NT2/D1 (cell line): ENCODE measurements around the gene AFMID.

ENCODE experiments used
- DNase-seq: peaks from one replicate; pipeline ENCODE4 v3.0.0-alpha.2; 2011; ENCODE audit warnings: low read depth, low spot score
- H3K27me3 ChIP-seq: 2 replicates; pipeline ENCODE4 v1.6.0; 2011; ENCODE audit warnings: mild to moderate bottlenecking; ENCODE audit not compliant: insufficient read length, insufficient read depth
- H3K36me3 ChIP-seq: 2 replicates; pipeline ENCODE4 v1.6.1; 2011; ENCODE audit warnings: mild to moderate bottlenecking, low read length, mixed read lengths; ENCODE audit not compliant: insufficient read depth, insufficient read length
- H3K4me1 ChIP-seq: 2 replicates; pipeline ENCODE4 v1.5.1; 2011; ENCODE audit not compliant: insufficient read depth, insufficient read length
- H3K4me3 ChIP-seq: 2 replicates; pipeline ENCODE4 v1.5.1; 2011; ENCODE audit warnings: low read depth; ENCODE audit not compliant: insufficient read length
- H3K9ac ChIP-seq: 2 replicates; pipeline ENCODE4 v1.6.0; 2011; ENCODE audit warnings: low read depth; ENCODE audit not compliant: insufficient read length
- H3K9me3 ChIP-seq: 2 replicates; pipeline ENCODE4 v1.5.1; 2011; ENCODE audit warnings: mild to moderate bottlenecking, low read length; ENCODE audit not compliant: insufficient read depth
- SUZ12 ChIP-seq: IDR thresholded peaks from 2 replicates; pipeline ENCODE4 v1.6.1; 2011; ENCODE audit not compliant: insufficient read length, insufficient read depth; ENCODE audit errors: extremely low read depth
- YY1 ChIP-seq: IDR thresholded peaks from 2 replicates; pipeline ENCODE4 v1.6.1; 2011; ENCODE audit not compliant: insufficient read length, insufficient read depth
- ZNF274 ChIP-seq: IDR thresholded peaks from 2 replicates; pipeline ENCODE4 v1.6.1; 2011; ENCODE audit warnings: mild to moderate bottlenecking, low read depth, low read length

AFMID gene

DNA sequence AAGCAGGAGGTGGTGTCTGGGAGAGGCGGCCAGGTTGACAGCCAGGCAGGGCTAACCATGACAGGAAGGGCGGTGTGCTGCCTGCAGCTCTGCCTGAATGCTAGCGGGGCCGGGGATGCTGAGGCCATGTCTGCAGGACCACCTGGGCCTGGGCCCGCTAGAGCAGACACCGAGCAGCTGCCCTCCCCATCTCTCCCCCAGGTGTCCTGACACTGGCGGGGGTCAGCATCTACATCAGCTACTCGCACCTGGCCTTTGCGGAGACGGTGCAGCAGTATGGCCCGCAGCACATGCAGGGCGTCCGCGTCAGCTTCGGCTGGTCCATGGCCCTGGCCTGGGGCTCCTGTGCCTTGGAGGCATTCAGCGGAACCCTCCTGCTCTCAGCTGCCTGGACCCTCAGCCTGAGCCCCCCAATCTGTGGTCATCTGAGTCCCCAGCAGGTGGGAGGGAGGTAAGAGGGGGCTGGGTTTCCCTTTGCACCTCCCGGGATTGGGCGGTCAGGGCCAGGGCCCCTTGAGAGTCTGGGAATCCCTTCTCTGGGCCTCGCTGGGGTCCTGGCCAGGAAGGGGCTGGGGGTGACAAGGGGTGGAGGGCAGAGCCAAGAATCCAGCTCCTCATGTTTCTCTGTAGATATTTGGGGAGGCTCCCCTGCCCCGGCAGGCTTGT lies 51.8 kb downstream of the AFMID start:
- Histone ChIP-seq H3K9ac (peak overlapping the region; percentile 50), H3K4me1 (peaks cover 15% of the 10 kb centered on the region), H3K4me3 (no peak overlapping the region), H3K36me3 (no peaks in the 10 kb centered on the region), H3K27me3 (no peaks in the 10 kb centered on the region), H3K9me3 (no peaks in the 10 kb centered on the region)
- DNase-seq: no peak
- TF ChIP-seq SUZ12 (no peak), ZNF274 (no peak), YY1 (no peak)

DNA sequence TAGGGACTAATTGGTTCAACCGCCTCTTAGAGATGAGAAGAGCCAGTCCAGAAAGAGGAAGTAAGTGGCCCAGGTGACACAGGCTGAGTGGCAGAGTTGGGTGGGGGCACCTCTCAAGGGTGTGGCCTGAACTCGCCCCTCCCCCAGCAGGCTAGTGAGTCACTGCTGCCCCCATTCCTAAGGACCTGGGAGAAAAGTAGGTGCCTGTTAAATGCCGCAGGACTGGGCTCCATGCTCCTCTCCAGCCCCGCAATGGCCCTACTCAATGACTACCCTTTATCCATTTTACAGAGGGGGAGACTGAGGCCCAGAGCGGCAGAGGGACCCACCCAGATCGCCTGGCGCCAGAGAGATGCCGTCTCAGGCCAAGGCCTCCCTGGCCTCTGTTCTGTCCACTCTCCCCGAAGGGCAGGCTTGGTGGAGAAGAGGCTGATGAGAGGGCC lies 52.3 kb downstream of the AFMID start:
- Histone ChIP-seq H3K27me3 (no peaks in the 10 kb centered on the region), H3K4me1 (peaks cover 15% of the 10 kb centered on the region), H3K36me3 (no peaks in the 10 kb centered on the region), H3K4me3 (no peak overlapping the region), H3K9me3 (no peaks in the 10 kb centered on the region), H3K9ac (peak overlapping the region; percentile 18)
- TF ChIP-seq YY1 (no peak), SUZ12 (no peak), ZNF274 (no peak)
- no peak for DNase-seq

DNA sequence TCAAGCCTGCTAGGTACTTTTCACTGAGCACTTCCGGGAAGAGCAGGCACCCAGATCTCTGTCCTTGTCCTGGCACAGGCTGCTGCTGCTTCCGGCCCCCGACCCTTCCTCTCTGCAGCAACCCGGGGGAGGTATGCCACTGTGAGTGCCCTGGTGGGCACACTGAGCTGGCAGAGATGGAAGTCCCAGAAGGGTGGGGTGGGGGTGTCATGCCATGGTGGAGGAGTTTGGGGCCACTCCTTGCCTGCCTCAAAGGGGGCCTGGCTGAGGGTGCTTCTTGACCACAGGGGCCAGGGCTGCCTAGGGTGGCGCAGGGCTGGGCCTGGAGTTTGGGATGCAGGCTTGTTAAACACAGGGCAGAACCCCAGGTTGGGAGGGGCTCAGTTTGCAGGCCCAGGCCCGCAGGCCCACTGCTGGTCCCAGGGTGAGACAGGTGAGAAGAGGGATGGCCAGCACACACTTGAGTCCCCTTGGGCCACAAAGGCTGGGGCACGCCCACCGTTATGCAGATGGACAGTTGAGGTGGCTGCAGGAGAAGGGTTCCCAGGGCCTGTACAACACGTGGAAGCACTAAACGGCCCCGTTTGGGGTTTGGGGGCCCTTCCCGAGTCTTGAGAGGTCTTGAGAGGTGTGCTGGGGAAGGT lies 53.0 kb downstream of the AFMID start:
- H3K36me3 ChIP-seq: no peaks in the 10 kb centered on the region
- H3K4me3 ChIP-seq: no peak overlapping the region
- no peak overlapping the region for H3K9ac ChIP-seq
- H3K9me3 ChIP-seq: 0 out of 2 replicates have a peak, but pooled peaks cover under 1% of the 10 kb centered on the region
- peaks cover 15% of the 10 kb centered on the region for H3K4me1 ChIP-seq
- TF ChIP-seq YY1: no peak
- no peak for TF ChIP-seq ZNF274
- no peak for TF ChIP-seq SUZ12
- no peak for DNase-seq
- H3K27me3 ChIP-seq: no peaks in the 10 kb centered on the region

DNA sequence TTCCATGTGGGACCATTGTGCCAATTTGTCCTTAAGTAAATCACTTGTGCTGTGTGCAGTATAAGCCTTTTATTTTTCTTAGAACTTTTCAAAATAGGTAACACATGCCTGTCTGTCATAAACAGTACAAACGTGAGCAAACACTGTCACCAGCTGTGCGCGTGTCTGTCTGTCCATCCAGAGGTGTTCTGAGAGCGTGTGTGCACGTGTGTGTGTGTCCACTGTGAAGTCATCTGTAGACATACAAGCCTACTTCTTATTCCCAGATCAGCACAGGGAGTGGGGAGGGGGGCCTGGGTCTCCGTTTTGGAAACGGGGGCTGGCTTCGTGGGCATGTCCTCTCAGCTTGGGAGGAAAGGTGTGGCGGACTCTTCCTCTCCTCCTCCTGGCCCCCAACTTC lies 53.7 kb downstream of the AFMID start:
- Histone ChIP-seq H3K36me3 (no peaks in the 10 kb centered on the region), H3K4me1 (peaks cover 15% of the 10 kb centered on the region), H3K9me3 (peaks cover 6% of the 10 kb centered on the region; the same call in 1 of the 2 replicates), H3K27me3 (no peaks in the 10 kb centered on the region), H3K9ac (no peak overlapping the region), H3K4me3 (no peak overlapping the region)
- no peak for DNase-seq
- TF ChIP-seq ZNF274 (no peak), SUZ12 (no peak), YY1 (no peak)

DNA sequence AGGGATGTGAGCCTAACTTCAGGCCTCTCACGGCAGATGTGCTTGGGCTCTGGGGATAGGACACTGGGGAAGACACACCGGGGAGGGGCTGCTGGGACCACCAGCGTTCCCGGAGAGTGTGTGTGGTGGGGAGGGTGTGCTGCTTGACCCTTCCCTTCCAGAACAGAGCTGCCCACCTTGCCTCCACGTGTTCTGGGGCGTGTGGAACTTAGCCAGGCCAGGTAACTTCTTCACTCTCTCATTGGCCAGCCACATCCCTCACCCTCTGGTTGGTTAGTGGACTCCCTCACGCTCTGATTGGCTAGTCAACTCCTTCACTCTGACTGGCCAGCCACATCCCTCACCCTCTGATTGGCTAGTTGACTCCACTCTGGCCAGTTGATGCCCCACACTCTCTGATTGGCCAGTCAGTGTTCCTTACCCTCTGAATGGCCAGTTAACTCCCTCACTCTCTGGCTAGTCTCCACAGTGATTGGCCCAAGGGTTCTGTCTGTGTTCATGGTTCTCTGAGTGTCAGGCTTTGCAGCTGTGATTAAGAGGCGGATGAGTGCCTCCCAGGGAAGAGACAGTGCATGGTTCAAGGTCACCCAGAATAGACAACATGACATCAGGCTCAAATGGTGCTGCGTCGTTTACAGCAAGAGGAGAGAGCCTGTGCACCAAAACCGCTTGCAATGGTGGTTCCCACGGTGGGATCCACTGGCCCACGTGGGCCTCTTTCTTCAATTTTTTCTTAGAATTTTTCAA lies 54.3 kb downstream of the AFMID start:
- TF ChIP-seq YY1: no peak
- TF ChIP-seq ZNF274: no peak
- no peak for TF ChIP-seq SUZ12
- Histone ChIP-seq H3K4me1 (peaks cover 14% of the 10 kb centered on the region), H3K4me3 (no peak overlapping the region), H3K9me3 (peaks cover 6% of the 10 kb centered on the region; the same call in 1 of the 2 replicates), H3K9ac (no peak overlapping the region), H3K27me3 (no peaks in the 10 kb centered on the region), H3K36me3 (no peaks in the 10 kb centered on the region)
- DNase-seq: no peak

DNA sequence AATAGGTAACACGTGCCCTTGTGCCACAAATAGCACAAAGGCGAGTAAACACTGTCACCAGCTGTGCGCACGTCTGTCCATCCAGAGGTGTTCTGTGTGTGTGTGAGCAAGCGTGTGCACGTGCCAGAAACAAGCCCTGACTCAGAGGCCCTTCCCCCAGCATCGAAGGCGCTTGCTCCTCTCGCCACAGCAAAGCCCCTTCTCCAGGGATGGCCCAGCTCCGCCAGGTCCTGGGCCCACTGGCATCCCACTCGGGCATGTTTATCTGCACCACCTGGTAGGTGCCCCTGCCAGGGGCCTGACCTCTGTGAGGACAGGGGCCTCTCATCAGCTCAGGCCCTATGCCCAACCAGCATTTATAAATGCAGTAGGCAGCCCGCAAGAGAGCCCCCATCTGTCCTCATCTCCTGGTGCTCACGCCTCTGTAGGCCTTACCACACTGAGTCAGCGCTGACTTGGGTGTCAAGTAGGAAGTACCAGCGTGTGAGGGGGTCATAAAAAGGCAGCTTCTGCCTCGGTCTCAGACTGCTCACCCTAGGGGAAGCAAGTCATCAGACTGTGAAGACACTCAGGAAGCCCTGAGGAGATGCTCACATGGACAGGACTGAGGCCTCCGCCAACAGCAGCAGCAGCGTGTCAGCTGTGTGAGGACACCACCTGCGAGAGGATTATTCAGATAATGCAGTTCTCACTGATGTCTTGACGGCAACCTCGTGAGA lies 55.0 kb downstream of the AFMID start:
- no peaks in the 10 kb centered on the region for H3K27me3 ChIP-seq
- TF ChIP-seq YY1: no peak
- no peak for TF ChIP-seq SUZ12
- no peak for TF ChIP-seq ZNF274
- no peaks in the 10 kb centered on the region for H3K36me3 ChIP-seq
- H3K9me3 ChIP-seq: peaks cover 6% of the 10 kb centered on the region; the same call in 1 of the 2 replicates
- H3K9ac ChIP-seq: no peak overlapping the region
- no peak for DNase-seq
- no peak overlapping the region for H3K4me3 ChIP-seq
- peaks cover 13% of the 10 kb centered on the region for H3K4me1 ChIP-seq
